MM.1S (cell line): ENCODE measurements around the gene NUMB.

Source experiments
- DNase-seq: peaks from one replicate; pipeline ENCODE4 v3.0.0-alpha.2; 2015
- H2AFZ ChIP-seq: fragments of 300-600 bp; sonication (generic); 2 replicates; pipeline ENCODE4 v1.6.0; 2016; ENCODE audit warnings: antibody characterized with exemption, low read length
- H3F3A ChIP-seq: fragments of 300-600 bp; sonication (generic); 2 replicates; pipeline ENCODE4 v1.6.1; 2016; ENCODE audit warnings: mild to moderate bottlenecking, antibody characterized with exemption, low read length, moderate library complexity, mixed read lengths; ENCODE audit not compliant: insufficient read depth
- H3K27ac ChIP-seq: fragments of 300-600 bp; sonication (generic); 2 replicates; pipeline ENCODE4 v1.5.1; 2016; ENCODE audit warnings: mild to moderate bottlenecking, low read length
- H3K27me3 ChIP-seq: fragments of 300-600 bp; sonication (generic); replicated peaks from 2 replicates; pipeline ENCODE4 v1.6.0; 2016; ENCODE audit warnings: low read length; ENCODE audit not compliant: insufficient read depth
- H3K36me3 ChIP-seq: fragments of 300-600 bp; sonication (generic); replicated peaks from 2 replicates; pipeline ENCODE4 v1.6.1; 2016; ENCODE audit warnings: mild to moderate bottlenecking, low read length, mixed read lengths; ENCODE audit not compliant: insufficient read depth
- H3K4me1 ChIP-seq: fragments of 300-600 bp; sonication (generic); 2 replicates; pipeline ENCODE4 v1.6.1; 2016; ENCODE audit warnings: low read length, mixed read lengths
- H3K4me2 ChIP-seq: fragments of 300-600 bp; sonication (generic); 2 replicates; pipeline ENCODE4 v1.6.0; 2016; ENCODE audit warnings: low read depth, low read length
- H3K4me3 ChIP-seq: fragments of 300-600 bp; sonication (generic); 2 replicates; pipeline ENCODE4 v1.5.1; 2016; ENCODE audit warnings: low read length, mixed read lengths
- H3K79me2 ChIP-seq: fragments of 300-600 bp; sonication (generic); 2 replicates; pipeline ENCODE4 v1.6.1; 2016; ENCODE audit warnings: mixed run types, low read length, mixed read lengths
- H3K9ac ChIP-seq: fragments of 300-600 bp; sonication (generic); 2 replicates; pipeline ENCODE4 v1.6.1; 2016; ENCODE audit warnings: low read length, mixed read lengths
- H3K9me2 ChIP-seq: fragments of 300-600 bp; sonication (generic); replicated peaks from 2 replicates; pipeline ENCODE4 v1.6.1; 2016; ENCODE audit warnings: mild to moderate bottlenecking, low read length, mixed read lengths; ENCODE audit not compliant: insufficient read depth
- H3K9me3 ChIP-seq: fragments of 300-600 bp; sonication (generic); replicated peaks from 2 replicates; pipeline ENCODE4 v1.6.1; 2016; ENCODE audit warnings: mild to moderate bottlenecking, low read length, mixed read lengths; ENCODE audit not compliant: insufficient read depth
- H4K20me1 ChIP-seq: fragments of 300-600 bp; sonication (generic); 2 replicates; pipeline ENCODE4 v1.6.1; 2016; ENCODE audit warnings: mild to moderate bottlenecking, low read length, moderate library complexity, mixed read lengths; ENCODE audit not compliant: insufficient read depth
- EZH2 ChIP-seq: fragments of 300-600 bp; sonication (generic); optimal IDR thresholded peaks from 2 replicates; pipeline ENCODE3; 2017; ENCODE audit warnings: low read depth, mild to moderate bottlenecking, antibody characterized with exemption, low read length, mixed read lengths
- EZH2phosphoT487 ChIP-seq: fragments of 300-600 bp; sonication (generic); IDR thresholded peaks from 2 replicates; pipeline ENCODE4 v1.6.1; 2018; ENCODE audit warnings: antibody characterized with exemption, low read length
- TF ChIP-seq, protein P1 (sequence below): fragments of 300-600 bp; sonication (generic); IDR thresholded peaks from 2 replicates; pipeline ENCODE4 v1.5.1; 2016; ENCODE audit warnings: antibody characterized with exemption, low read length, mixed read lengths

Gene NUMB

DNA sequence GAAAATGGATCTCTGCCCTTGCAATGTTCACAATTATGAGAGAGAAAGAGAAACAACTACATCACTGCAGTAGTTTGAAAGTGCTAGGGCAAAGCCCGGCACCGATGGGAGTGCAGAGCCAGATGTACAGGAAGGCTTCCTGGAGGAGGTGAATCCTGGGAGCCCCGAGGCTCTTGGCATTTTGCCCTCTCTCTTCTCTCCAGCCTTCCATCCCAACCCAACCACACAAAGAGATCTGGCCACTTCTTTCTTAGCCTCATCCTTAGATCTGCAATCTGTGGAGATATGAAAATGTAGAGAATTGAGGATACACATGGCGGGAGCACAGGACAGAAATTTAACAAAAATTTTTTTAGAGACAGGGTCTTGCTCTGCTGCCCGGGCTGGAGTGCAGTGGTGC, 224.3 kb downstream of the NUMB start:
- no peaks in the 10 kb centered on the region for H3K9me3 ChIP-seq
- H3K27me3 ChIP-seq: peaks cover 9% of the 10 kb centered on the region
- H3K9ac ChIP-seq: no peak overlapping the region
- no peaks in the 10 kb centered on the region for H4K20me1 ChIP-seq
- H3K79me2 ChIP-seq: no peaks in the 10 kb centered on the region
- H3K9me2 ChIP-seq: no peaks in the 10 kb centered on the region
- H2AFZ ChIP-seq: no peak overlapping the region
- no peaks in the 10 kb centered on the region for H3F3A ChIP-seq
- no peak overlapping the region for H3K4me3 ChIP-seq
- H3K27ac ChIP-seq: no peak overlapping the region
- H3K4me2 ChIP-seq: no peak overlapping the region
- no peaks in the 10 kb centered on the region for H3K4me1 ChIP-seq
- H3K36me3 ChIP-seq: no peaks in the 10 kb centered on the region
- no peak for TF ChIP-seq EZH2
- TF ChIP-seq EZH2phosphoT487: no peak
- DNase-seq: no peak

DNA sequence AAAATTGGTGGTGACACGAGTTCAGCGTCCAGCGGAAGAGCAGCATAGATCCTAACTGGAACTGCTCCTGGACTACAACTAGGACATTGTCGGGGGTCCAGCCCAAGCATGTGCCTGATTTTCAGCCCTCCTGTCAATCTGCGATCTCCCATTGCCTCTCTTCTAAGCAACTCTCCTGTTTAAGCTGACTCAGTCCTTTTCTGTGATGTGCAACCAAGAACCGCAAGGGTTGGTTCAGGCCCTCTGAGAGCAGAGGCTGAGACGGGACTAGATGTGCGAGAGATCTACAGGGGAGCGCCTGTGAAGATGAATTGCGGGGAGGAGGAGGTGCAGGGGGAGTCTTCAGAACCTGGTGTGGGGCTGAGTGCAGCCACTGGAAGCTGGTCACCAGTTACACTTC, 224.8 kb downstream of the NUMB start:
- Histone ChIP-seq H3K27me3 (peaks cover 4% of the 10 kb centered on the region), H3K27ac (no peak overlapping the region), H3K4me3 (no peak overlapping the region), H3K9ac (no peak overlapping the region), H3K4me2 (no peak overlapping the region), H3F3A (no peaks in the 10 kb centered on the region), H3K4me1 (no peaks in the 10 kb centered on the region), H3K9me2 (no peaks in the 10 kb centered on the region), H3K9me3 (no peaks in the 10 kb centered on the region), H2AFZ (no peak overlapping the region), H4K20me1 (no peaks in the 10 kb centered on the region), H3K36me3 (no peaks in the 10 kb centered on the region), H3K79me2 (no peaks in the 10 kb centered on the region)
- no peak for DNase-seq
- TF ChIP-seq, protein P1, sequence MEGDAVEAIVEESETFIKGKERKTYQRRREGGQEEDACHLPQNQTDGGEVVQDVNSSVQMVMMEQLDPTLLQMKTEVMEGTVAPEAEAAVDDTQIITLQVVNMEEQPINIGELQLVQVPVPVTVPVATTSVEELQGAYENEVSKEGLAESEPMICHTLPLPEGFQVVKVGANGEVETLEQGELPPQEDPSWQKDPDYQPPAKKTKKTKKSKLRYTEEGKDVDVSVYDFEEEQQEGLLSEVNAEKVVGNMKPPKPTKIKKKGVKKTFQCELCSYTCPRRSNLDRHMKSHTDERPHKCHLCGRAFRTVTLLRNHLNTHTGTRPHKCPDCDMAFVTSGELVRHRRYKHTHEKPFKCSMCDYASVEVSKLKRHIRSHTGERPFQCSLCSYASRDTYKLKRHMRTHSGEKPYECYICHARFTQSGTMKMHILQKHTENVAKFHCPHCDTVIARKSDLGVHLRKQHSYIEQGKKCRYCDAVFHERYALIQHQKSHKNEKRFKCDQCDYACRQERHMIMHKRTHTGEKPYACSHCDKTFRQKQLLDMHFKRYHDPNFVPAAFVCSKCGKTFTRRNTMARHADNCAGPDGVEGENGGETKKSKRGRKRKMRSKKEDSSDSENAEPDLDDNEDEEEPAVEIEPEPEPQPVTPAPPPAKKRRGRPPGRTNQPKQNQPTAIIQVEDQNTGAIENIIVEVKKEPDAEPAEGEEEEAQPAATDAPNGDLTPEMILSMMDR: no peak
- TF ChIP-seq EZH2phosphoT487 (no peak), EZH2 (no peak)

DNA sequence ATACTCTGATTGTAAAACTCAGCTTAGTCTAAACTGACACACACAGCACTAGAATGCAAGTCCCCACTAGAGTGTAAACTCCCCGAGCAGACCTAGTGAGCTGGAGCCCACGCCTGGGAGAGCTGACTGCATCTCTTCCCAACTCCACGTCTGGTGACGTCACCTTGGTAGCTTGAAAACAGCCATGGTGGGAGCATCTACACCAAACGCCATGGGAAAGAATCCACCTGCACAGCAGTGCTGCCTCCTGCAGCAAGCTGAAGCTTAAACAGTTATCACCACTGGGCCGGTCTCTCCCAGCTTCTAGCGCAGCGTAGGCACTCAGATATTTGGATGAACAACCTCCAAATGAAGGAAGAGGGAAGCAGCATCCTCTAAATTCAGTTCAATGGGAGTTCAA, 225.4 kb downstream of the NUMB start:
- Histone ChIP-seq H3K9me3 (no peaks in the 10 kb centered on the region), H3K4me2 (no peak overlapping the region), H3K4me1 (no peaks in the 10 kb centered on the region), H3K9ac (no peak overlapping the region), H4K20me1 (no peaks in the 10 kb centered on the region), H3K27ac (no peak overlapping the region), H3K27me3 (no peaks in the 10 kb centered on the region), H3K4me3 (no peak overlapping the region), H3K79me2 (no peaks in the 10 kb centered on the region), H3F3A (no peaks in the 10 kb centered on the region), H3K9me2 (no peaks in the 10 kb centered on the region), H2AFZ (no peak overlapping the region), H3K36me3 (no peaks in the 10 kb centered on the region)
- TF ChIP-seq, protein P1: no peak
- TF ChIP-seq EZH2phosphoT487 (no peak), EZH2 (no peak)
- no peak for DNase-seq

DNA sequence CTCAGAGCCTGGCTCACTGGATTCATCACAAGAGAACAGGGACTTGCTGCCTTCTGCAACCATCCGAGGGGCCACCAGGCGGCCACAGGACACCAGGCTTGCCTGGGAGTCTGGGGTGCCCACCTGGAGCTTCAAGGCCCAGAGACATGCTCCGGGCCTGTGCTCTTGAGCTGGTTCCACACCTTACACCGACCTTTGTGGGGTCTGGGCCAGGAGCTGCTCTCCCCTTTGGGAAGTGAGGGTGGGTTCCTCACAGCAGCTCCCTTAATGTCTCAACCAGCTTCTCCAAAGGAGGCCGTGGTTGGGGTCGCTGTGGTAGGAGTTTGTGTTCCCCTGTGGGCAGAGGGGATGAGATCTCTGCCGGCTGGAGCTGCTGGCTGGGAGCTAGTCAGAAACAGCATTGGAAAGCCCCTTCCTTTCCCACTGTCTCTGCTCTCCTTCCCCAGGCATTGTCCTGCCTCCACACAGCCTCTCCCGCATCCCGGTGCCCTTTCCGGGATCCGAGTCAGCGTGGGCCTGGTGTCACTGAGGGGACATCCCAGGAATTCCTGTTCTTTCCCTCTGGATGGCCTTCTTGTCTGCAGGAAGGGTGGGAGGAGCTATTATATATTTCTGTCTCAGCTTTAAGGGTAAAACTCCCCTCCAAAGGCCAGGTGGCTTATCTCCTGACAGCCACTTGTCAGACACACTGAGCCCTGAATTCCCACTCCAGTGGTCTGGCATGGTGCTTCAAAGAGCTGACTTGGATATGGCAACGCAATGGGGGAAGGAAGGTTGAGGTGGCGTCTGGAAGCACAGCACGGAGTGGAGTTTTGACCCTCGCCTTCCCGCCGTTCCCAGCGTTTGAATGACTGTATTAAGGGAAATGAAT, 226.1 kb downstream of the NUMB start:
- Histone ChIP-seq H3K27me3 (no peaks in the 10 kb centered on the region), H3K4me3 (no peak overlapping the region), H3F3A (no peaks in the 10 kb centered on the region), H3K4me1 (no peaks in the 10 kb centered on the region), H4K20me1 (no peaks in the 10 kb centered on the region), H3K9me3 (no peaks in the 10 kb centered on the region), H2AFZ (no peak overlapping the region), H3K36me3 (no peaks in the 10 kb centered on the region), H3K27ac (no peak overlapping the region), H3K79me2 (no peaks in the 10 kb centered on the region), H3K9me2 (no peaks in the 10 kb centered on the region), H3K9ac (no peak overlapping the region), H3K4me2 (no peak overlapping the region)
- TF ChIP-seq, protein P1: no peak
- TF ChIP-seq EZH2 (no peak), EZH2phosphoT487 (no peak)
- no peak for DNase-seq
